ENCODE results near the gene IER2.
"Not testable (repeated sequence)": the region's sequence is repeated elsewhere in the genome, so short reads cannot be mapped to it uniquely, and the experiment has no call there.

DNA sequence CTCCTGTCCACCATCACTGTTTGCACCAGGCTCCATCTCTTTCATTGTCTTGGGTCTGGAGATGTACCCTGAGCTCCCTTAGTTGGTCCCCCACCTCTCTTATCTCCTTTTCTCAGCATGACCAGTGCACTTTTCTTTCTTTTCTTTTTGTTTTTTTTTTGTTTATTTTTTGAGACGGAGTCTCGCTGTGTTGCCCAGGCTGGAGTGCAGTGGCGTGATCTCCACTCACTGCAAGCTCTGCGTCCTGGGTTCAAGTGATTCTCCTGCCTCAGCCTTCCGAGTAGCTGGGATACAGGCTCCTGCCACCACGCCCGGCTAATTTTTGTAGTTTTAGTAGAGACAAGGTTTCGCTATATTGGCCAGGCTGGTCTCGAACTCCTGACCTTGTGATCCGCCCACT, 28.1 kb downstream of the IER2 start:
- TF ChIP-seq JUN (IDR thresholded peaks at IDR 0.05; ENCODE audit: low read depth, low read length); POLR2A (IDR thresholded peaks at IDR 0.05; ENCODE audit: control extremely low read depth in 1 of 2, low read depth in 2 of 2, low read length in 2 of 2); GTF2F1 (IDR thresholded peaks at IDR 0.05; ENCODE audit: borderline replicate concordance, low read depth, low read length); HDAC2 (IDR thresholded peaks at IDR 0.05; ENCODE audit: borderline replicate concordance in 1 of 2, low read depth in 2 of 2, low read length in 2 of 2); RAD21 (IDR thresholded peaks at IDR 0.05 in 1 of 2, conservative IDR thresholded peaks at IDR 0.05 in 1 of 2; ENCODE audit: low read depth in 2 of 2, low read length in 2 of 2); CTCF (IDR thresholded peaks at IDR 0.05; ENCODE audit: control extremely low read depth in 1 of 3, insufficient read depth in 1 of 3, low read depth in 1 of 3, low read length in 3 of 3); RNF2 (IDR thresholded peaks at IDR 0.05; ENCODE audit: borderline replicate concordance, low read depth, low read length, missing control alignments, poor library complexity, severe bottlenecking); EP300 (IDR thresholded peaks at IDR 0.05; ENCODE audit: borderline replicate concordance in 1 of 2, low read depth in 2 of 2, low read length in 2 of 2): not testable (repeated sequence)

Measured in H1 (cell line).